ENCODE data around the gene LUC7L2.
A peak's percentile ranks its signal among the peaks of the same experiment; 100 is the strongest.
"Not testable (repeated sequence)": the region's sequence is repeated elsewhere in the genome, so short reads cannot be mapped to it uniquely, and the experiment has no call there.

LUC7L2 gene

GRCh38 chr7:139357729-139358506, 1.8 kb upstream of the LUC7L2 start:
- DNase-seq = not testable (repeated sequence)

- peak; percentile 31 for DNase-seq
These were observed 941 bp upstream of the LUC7L2 start for GRCh38 chr7:139358541-139359365.

GRCh38 chr7:139360210-139360947, 685 bp downstream of the LUC7L2 start:
- DNase-seq = peak; percentile 94

GRCh38 chr7:139360948-139361307, 1.2 kb downstream of the LUC7L2 start:
- no peak for DNase-seq

GRCh38 chr7:139361523-139361922, 1.8 kb downstream of the LUC7L2 start:
- no peak for DNase-seq

GRCh38 chr7:139362302-139362701, 2.6 kb downstream of the LUC7L2 start:
- DNase-seq = no peak

GRCh38 chr7:139362981-139363380, 3.3 kb downstream of the LUC7L2 start:
- no peak for DNase-seq

- DNase-seq = no peak
These were observed 5.6 kb downstream of the LUC7L2 start for GRCh38 chr7:139365336-139365735.

- DNase-seq = no peak
These were observed 6.7 kb downstream of the LUC7L2 start for GRCh38 chr7:139366400-139366799.

GRCh38 chr7:139367438-139368155, 7.9 kb downstream of the LUC7L2 start:
- DNase-seq = no peak

GRCh38 chr7:139370301-139370942, 10.7 kb downstream of the LUC7L2 start:
- no peak for DNase-seq

- no peak for DNase-seq
These were observed 11.2 kb downstream of the LUC7L2 start for GRCh38 chr7:139370943-139371313.

- DNase-seq = no peak
These were observed 14.6 kb downstream of the LUC7L2 start for GRCh38 chr7:139374246-139374645.

- no peak for DNase-seq
These were observed 22.7 kb downstream of the LUC7L2 start for GRCh38 chr7:139382439-139382838.

GRCh38 chr7:139384611-139385010, 24.9 kb downstream of the LUC7L2 start:
- DNase-seq = no peak

GRCh38 chr7:139387594-139387993, 27.9 kb downstream of the LUC7L2 start:
- DNase-seq = no peak

- no peak for DNase-seq
These were observed 29.4 kb downstream of the LUC7L2 start for GRCh38 chr7:139389091-139389490.

- DNase-seq = no peak
These were observed 30.1 kb downstream of the LUC7L2 start for GRCh38 chr7:139389774-139390173.

- no peak for DNase-seq
These were observed 34.0 kb downstream of the LUC7L2 start for GRCh38 chr7:139393621-139394211.

- DNase-seq = no peak
These were observed 34.8 kb downstream of the LUC7L2 start for GRCh38 chr7:139394540-139394939.

GRCh38 chr7:139396323-139396951, 36.7 kb downstream of the LUC7L2 start:
- no peak for DNase-seq

All from fibroblast of skin of right quadriceps (primary cell).